HG02840 (cell line): Measurements from ENCODE around the gene HPCAL1.

Experiments used
- ATAC-seq: cut with Tn5 transposase; IDR thresholded peaks from one replicate; pipeline ENCODE4 v1.9.1; 2021; ENCODE audit warnings: mild to moderate bottlenecking, moderate library complexity, moderate number of reproducible peaks; ENCODE audit not compliant: unreplicated experiment, low FRiP score

The HPCAL1 gene

GRCh38 chr2:10399358-10399757 is 96.7 kb downstream of the HPCAL1 start:
- ATAC-seq, result no peak

GRCh38 chr2:10400002-10400401 is 97.3 kb downstream of the HPCAL1 start:
- no peak for ATAC-seq

- no peak for ATAC-seq
These were observed 97.9 kb downstream of the HPCAL1 start for GRCh38 chr2:10400568-10400977.

- ATAC-seq, result no peak
These were observed 98.6 kb downstream of the HPCAL1 start for GRCh38 chr2:10400978-10401951.

GRCh38 chr2:10402062-10402585 is 99.4 kb downstream of the HPCAL1 start:
- no peak for ATAC-seq

- ATAC-seq, result no peak
These were observed 100.0 kb downstream of the HPCAL1 start for GRCh38 chr2:10402653-10403215.

- ATAC-seq, result no peak
These were observed 101.8 kb downstream of the HPCAL1 start for GRCh38 chr2:10404324-10405143.

GRCh38 chr2:10405448-10405847 is 102.7 kb downstream of the HPCAL1 start:
- ATAC-seq, result no peak

- ATAC-seq, result no peak
These were observed 103.3 kb downstream of the HPCAL1 start for GRCh38 chr2:10406016-10406415.

GRCh38 chr2:10406491-10407188 is 103.9 kb downstream of the HPCAL1 start:
- ATAC-seq, result no peak

- ATAC-seq, result no peak
These were observed 104.7 kb downstream of the HPCAL1 start for GRCh38 chr2:10407432-10407831.

- ATAC-seq, result no peak
These were observed 105.3 kb downstream of the HPCAL1 start for GRCh38 chr2:10407841-10408648.

GRCh38 chr2:10408649-10409579 is 106.2 kb downstream of the HPCAL1 start:
- ATAC-seq, result peak; percentile 54

GRCh38 chr2:10410001-10410822 is 107.5 kb downstream of the HPCAL1 start:
- peak; percentile 63 for ATAC-seq

- no peak for ATAC-seq
These were observed 108.2 kb downstream of the HPCAL1 start for GRCh38 chr2:10410823-10411437.

- no peak for ATAC-seq
These were observed 108.9 kb downstream of the HPCAL1 start for GRCh38 chr2:10411557-10411956.

GRCh38 chr2:10412380-10412779 is 109.7 kb downstream of the HPCAL1 start:
- no peak for ATAC-seq
